Activated gamma-delta T cell treated with Interleukin-2 at 50 U/mL for 16 hours (primary cell): ENCODE data around the gene ACACB.

Experiments
- DNase-seq: peaks from one replicate; pipeline ENCODE4 v3.0.0-alpha.2; 2020

ACACB gene

GRCh38 chr12:109115758-109116610, at the start of gene ACACB:
Gene ACACB, plus strand, starts transcription at chr12:109116587. Its CDS starts 22,819 bp downstream, at chr12:109139406.
- no peak for DNase-seq

GRCh38 chr12:109069307-109070271, 46.8 kb upstream of the ACACB start:
- DNase-seq: no peak

GRCh38 chr12:109074866-109075265, 41.5 kb upstream of the ACACB start:
- DNase-seq: no peak

- DNase-seq: no peak
Measured at GRCh38 chr12:109082751-109083150, 33.6 kb upstream of the ACACB start.

GRCh38 chr12:109084425-109084824, 32.0 kb upstream of the ACACB start:
- DNase-seq: no peak

- no peak for DNase-seq
Measured at GRCh38 chr12:109085590-109085989, 30.8 kb upstream of the ACACB start.

- DNase-seq: no peak
Measured at GRCh38 chr12:109087250-109087649, 29.1 kb upstream of the ACACB start.

- DNase-seq: no peak
Measured at GRCh38 chr12:109088818-109089217, 27.6 kb upstream of the ACACB start.

GRCh38 chr12:109089683-109090082, 26.7 kb upstream of the ACACB start:
- no peak for DNase-seq

- DNase-seq: no peak
Measured at GRCh38 chr12:109092497-109093021, 23.8 kb upstream of the ACACB start.

GRCh38 chr12:109093022-109093918, 23.1 kb upstream of the ACACB start, which contains the start of gene ALKBH2:
Gene ALKBH2, minus strand, starts transcription at chr12:109093472. Its CDS starts 686 bp downstream, at chr12:109092786.
- DNase-seq: peak; percentile 93

GRCh38 chr12:109097140-109097434, 19.3 kb upstream of the ACACB start:
- no peak for DNase-seq

GRCh38 chr12:109097435-109098182, 18.8 kb upstream of the ACACB start, which contains the start of gene UNG:
Gene UNG, plus strand, starts transcription at chr12:109097597. Its CDS starts 83 bp downstream, at chr12:109097680.
- peak; percentile 97 for DNase-seq

- DNase-seq: no peak
Measured at GRCh38 chr12:109098183-109098604, 18.2 kb upstream of the ACACB start.

GRCh38 chr12:109098651-109099050, 17.7 kb upstream of the ACACB start:
- no peak for DNase-seq

- no peak for DNase-seq
Measured at GRCh38 chr12:109099431-109100020, 16.9 kb upstream of the ACACB start.

- DNase-seq: no peak
Measured at GRCh38 chr12:109100741-109101140, 15.6 kb upstream of the ACACB start.

- DNase-seq: no peak
Measured at GRCh38 chr12:109102491-109102890, 13.9 kb upstream of the ACACB start.

GRCh38 chr12:109105176-109105575, 11.2 kb upstream of the ACACB start:
- no peak for DNase-seq

GRCh38 chr12:109109746-109110350, 6.5 kb upstream of the ACACB start:
- no peak for DNase-seq
